ENCODE measurements around the gene CHTOP.
"Not testable (repeated sequence)": the region's sequence is repeated elsewhere in the genome, so short reads cannot be mapped to it uniquely, and the experiment has no call there.

CHTOP gene, protein sequence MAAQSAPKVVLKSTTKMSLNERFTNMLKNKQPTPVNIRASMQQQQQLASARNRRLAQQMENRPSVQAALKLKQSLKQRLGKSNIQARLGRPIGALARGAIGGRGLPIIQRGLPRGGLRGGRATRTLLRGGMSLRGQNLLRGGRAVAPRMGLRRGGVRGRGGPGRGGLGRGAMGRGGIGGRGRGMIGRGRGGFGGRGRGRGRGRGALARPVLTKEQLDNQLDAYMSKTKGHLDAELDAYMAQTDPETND

DNA sequence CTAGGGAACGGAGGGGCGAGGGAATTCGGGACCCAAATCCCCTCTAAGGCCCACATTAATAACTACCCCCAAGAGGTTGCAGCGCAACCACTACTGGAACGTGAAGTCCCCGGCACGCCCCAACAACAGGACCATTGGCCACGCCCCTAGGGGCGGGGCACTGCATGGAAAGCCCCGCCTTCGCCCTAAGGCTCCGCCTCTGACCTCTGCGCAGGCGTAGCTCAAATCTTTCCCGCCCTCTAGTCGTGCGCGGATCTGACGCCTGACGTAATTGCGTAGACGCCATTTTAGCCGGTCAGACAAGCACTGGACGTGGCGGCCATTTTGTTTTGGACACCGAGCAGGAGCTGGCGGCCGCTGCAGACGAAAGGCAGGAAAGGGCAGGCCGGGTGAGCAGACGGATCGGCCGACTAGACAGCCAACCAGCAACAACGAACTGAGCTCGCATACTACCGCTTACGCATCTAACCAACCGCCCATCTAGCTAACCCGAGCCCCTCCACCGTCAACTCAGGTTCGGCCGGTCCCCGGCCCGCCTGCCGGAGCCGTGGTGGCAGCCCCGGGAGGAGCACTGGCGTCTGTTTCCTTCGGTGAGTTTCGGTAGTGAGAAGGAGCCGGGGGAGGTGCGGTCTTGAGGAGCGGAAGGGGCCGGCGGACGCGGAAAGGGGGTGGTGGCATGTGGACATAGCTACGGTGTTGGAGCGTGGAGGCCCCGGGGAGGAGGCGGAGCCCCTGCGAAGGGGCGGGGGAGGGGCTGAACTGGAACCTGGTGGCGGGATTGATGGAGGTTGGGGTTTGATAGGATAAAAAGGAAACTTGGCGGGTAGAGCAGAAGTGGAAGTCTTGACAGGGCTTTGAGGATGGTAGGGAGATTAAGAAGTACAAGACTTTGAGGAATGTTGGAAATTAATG lies at the start of gene CHTOP:
Gene CHTOP (plus strand): TSS at position 313 of the 912 bp plus-strand sequence. CDS start 2,523 bp downstream, outside the sequence.
- DNase-seq (ENCODE audit: low read depth), result peak; percentile 99

DNA sequence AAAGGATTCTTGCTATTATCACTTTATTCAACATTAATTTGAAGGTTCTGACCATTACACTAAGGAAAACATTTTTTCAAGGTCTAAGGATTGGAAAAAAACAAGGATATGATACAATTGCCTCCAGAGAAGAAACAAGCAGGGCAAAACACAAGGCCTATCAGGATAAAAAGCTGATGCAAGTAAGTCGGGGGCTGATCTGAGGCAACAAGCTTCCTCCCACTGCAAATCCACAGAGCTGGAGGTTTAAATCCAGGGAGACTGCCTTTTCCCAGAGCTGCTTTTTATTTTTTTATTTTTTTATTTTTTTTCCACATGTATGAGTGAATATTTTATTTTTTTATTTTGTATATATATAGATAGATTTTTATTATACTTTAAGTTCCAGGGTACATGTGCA lies 48.9 kb upstream of the CHTOP start:
- no peak overlapping the region for H3K4me3 ChIP-seq (ENCODE audit: low read depth, low read length)
- TF ChIP-seq, protein P1, sequence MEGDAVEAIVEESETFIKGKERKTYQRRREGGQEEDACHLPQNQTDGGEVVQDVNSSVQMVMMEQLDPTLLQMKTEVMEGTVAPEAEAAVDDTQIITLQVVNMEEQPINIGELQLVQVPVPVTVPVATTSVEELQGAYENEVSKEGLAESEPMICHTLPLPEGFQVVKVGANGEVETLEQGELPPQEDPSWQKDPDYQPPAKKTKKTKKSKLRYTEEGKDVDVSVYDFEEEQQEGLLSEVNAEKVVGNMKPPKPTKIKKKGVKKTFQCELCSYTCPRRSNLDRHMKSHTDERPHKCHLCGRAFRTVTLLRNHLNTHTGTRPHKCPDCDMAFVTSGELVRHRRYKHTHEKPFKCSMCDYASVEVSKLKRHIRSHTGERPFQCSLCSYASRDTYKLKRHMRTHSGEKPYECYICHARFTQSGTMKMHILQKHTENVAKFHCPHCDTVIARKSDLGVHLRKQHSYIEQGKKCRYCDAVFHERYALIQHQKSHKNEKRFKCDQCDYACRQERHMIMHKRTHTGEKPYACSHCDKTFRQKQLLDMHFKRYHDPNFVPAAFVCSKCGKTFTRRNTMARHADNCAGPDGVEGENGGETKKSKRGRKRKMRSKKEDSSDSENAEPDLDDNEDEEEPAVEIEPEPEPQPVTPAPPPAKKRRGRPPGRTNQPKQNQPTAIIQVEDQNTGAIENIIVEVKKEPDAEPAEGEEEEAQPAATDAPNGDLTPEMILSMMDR (conservative IDR thresholded peaks at IDR 0.05; ENCODE audit: low read depth, low read length), result no peak
- no peak for DNase-seq (ENCODE audit: low read depth)

More for the DNA sequence above, at the start of gene CHTOP:
- TF ChIP-seq, protein P1 (conservative IDR thresholded peaks at IDR 0.05; ENCODE audit: low read depth, low read length), result no peak
- peak within 1 kb of the TSS; percentile 100 for H3K4me3 ChIP-seq (ENCODE audit: low read depth, low read length)

DNA sequence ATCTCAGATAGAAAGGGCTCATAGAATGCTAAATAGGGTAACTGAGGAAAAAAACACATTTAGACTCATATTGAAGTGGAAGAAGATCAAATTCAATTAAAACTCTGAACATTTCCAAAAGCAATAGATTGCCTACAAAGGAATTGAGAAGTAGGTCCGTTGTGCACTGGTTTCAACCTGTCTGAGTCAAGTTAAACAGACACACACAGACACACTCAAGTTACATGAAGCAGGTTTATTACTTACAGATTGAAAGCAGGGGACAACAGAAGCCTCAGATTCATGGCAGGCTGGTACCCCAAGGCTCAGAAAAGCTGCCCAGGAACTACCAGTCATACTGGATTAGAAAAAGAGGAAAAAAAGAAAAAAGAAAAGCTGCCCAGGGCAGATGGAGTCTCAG lies 47.5 kb upstream of the CHTOP start:
- TF ChIP-seq, protein P1 (conservative IDR thresholded peaks at IDR 0.05; ENCODE audit: low read depth, low read length), result no peak
- DNase-seq (ENCODE audit: low read depth), result no peak
- H3K4me3 ChIP-seq (ENCODE audit: low read depth, low read length), result no peak overlapping the region

DNA sequence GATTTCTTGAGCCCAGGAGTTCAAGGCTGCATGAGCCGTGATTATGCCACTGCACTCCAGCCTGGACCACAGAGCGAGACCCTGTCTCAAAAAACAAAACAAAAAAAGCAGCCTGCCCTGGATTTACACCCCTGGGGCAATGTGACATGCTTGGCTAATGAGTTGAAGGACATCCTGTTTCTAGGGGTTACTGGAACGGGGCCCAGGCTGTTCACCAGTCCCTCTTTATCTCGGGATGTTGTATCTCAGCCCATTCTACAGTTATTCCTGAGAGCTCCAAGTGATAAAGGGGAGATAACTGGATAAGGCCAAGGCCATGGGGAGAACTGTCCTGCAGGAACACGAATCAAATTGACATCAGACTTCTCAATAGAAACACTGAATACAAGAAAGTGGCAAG lies 46.6 kb upstream of the CHTOP start:
- no peak for DNase-seq (ENCODE audit: low read depth)
- no peak overlapping the region for H3K4me3 ChIP-seq (ENCODE audit: low read depth, low read length)
- TF ChIP-seq, protein P1 (conservative IDR thresholded peaks at IDR 0.05; ENCODE audit: low read depth, low read length), result no peak

GRCh38 chr1:153588033-153588432 lies 45.8 kb upstream of the CHTOP start:
- DNase-seq (ENCODE audit: low read depth); H3K4me3 ChIP-seq (ENCODE audit: low read depth, low read length): not testable (repeated sequence)

DNA sequence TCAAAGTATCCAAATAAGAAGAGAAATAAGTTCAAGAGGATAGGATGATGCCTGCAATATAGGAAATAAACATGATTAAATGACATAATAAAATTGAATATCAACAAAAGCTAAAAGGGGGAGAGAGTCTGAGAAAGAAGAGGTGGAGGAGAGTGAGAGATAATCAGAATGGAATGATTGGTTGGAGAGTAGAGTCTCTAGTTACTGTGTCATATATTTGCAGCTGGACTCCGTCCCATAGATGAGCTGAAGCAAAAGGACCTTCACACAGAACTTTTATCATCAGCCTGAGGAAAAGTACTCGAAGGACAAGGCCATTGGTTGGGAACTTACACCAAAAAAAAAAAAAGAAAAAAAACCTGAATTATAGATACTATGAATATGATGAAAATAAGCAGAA lies 45.4 kb upstream of the CHTOP start:
- TF ChIP-seq, protein P1 (conservative IDR thresholded peaks at IDR 0.05; ENCODE audit: low read depth, low read length), result no peak
- H3K4me3 ChIP-seq (ENCODE audit: low read depth, low read length), result no peak overlapping the region
- no peak for DNase-seq (ENCODE audit: low read depth)

DNA sequence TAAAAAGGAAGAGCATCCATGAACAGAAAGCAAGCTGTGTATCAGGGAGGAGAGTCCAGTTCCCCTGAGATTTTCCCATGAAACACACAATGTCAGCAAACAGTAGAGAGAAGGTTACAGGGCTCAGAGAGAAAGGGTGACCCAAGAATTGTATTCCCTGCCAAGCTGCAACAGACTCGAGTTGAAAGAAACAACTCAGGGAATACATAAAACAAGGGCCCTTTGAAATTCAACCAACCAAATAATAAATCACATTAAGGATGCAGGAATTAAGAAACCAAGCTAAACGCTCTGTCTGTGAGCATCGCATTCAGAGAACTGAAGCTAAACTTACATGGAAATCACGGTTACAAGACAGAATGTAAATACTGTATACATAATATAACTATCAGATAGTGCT lies 41.1 kb upstream of the CHTOP start:
- no peak overlapping the region for H3K4me3 ChIP-seq (ENCODE audit: low read depth, low read length)
- TF ChIP-seq, protein P1 (conservative IDR thresholded peaks at IDR 0.05; ENCODE audit: low read depth, low read length), result no peak
- no peak for DNase-seq (ENCODE audit: low read depth)
